T-helper 2 cell treated with Interferon-gamma antibody and Interleukin-4, amounts not matched to agents 5 μg/mL and 100 μg/mL, for 36 hours (primary cell): ENCODE data around the gene MADCAM1.
A peak's percentile ranks its signal among the peaks of the same experiment; 100 is the strongest.

Experiments
- DNase-seq: peaks from one replicate; pipeline ENCODE4 v3.0.0; 2021; ENCODE audit warnings: low spot score
- H3K27ac Mint-ChIP-seq: one replicate; pipeline ENCODE4 v1.8.0; 2021; ENCODE audit warnings: mild to moderate bottlenecking, mixed read lengths
- H3K27me3 Mint-ChIP-seq: one replicate; pipeline ENCODE4 v1.8.0; 2021; ENCODE audit warnings: low read depth, mixed read lengths
- H3K36me3 Mint-ChIP-seq: one replicate; pipeline ENCODE4 v1.8.0; 2021; ENCODE audit warnings: low read depth, mixed read lengths
- H3K4me1 Mint-ChIP-seq: one replicate; pipeline ENCODE4 v1.8.0; 2021; ENCODE audit warnings: low read depth, mixed read lengths
- H3K4me3 Mint-ChIP-seq: one replicate; pipeline ENCODE4 v1.8.0; 2022; ENCODE audit warnings: mild to moderate bottlenecking, moderate library complexity, mixed read lengths
- H3K9me3 Mint-ChIP-seq: one replicate; pipeline ENCODE4 v1.8.0; 2021; ENCODE audit warnings: mixed read lengths

The MADCAM1 gene

DNA sequence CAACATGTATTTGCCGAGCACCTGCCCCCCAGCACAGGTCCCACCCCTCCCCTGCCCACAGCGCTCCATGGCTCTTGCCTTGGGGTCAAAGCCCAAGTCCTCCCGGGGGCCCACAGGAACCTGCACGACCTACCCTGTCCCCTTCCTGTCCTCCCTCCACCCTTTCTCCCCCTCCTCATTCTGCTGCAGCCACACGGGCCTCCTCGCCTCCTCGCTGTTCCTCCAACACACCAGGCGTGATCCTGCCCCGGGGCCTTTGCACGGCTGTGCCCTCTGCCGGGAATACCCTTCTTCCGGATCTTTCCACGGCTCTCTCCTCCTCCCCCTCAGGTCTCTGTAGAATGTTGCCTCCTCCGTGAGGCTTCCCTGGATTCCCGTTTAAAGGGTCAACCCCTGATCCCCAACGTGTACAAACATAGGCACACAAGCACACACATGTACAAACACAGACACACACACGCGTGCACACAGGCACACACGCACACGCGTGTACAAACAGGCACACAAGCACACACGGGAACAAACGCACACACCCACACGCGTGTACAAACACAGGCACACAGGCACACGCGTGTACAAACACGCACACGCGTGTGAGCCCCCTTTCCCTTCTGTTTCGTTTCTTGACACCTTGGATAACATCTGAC lies 2.8 kb downstream of the MADCAM1 start:
- H3K27ac Mint-ChIP-seq, result no peak overlapping the region
- H3K4me3 Mint-ChIP-seq, result no peak overlapping the region
- peaks cover 5% of the 10 kb centered on the region for H3K4me1 Mint-ChIP-seq
- no peaks in the 10 kb centered on the region for H3K9me3 Mint-ChIP-seq
- peaks cover 23% of the 10 kb centered on the region for H3K27me3 Mint-ChIP-seq
- H3K36me3 Mint-ChIP-seq, result no peaks in the 10 kb centered on the region
- DNase-seq, result no peak

DNA sequence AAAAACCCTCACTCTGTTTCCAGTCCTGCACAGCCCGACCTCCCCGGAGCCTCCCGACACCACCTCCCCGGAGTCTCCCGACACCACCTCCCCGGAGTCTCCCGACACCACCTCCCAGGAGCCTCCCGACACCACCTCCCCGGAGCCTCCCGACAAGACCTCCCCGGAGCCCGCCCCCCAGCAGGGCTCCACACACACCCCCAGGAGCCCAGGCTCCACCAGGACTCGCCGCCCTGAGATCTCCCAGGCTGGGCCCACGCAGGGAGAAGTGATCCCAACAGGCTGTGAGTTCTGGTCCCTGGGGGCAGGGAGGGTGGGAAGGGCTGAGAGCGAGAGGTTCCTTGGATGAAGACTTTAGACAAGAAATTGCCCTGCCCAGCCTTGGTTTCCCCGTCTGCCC lies 5.4 kb downstream of the MADCAM1 start:
- no peak overlapping the region for H3K4me3 Mint-ChIP-seq
- no peaks in the 10 kb centered on the region for H3K9me3 Mint-ChIP-seq
- H3K27me3 Mint-ChIP-seq, result peaks cover 14% of the 10 kb centered on the region
- no peak overlapping the region for H3K27ac Mint-ChIP-seq
- H3K36me3 Mint-ChIP-seq, result no peaks in the 10 kb centered on the region
- peaks cover 11% of the 10 kb centered on the region for H3K4me1 Mint-ChIP-seq
- no peak for DNase-seq

DNA sequence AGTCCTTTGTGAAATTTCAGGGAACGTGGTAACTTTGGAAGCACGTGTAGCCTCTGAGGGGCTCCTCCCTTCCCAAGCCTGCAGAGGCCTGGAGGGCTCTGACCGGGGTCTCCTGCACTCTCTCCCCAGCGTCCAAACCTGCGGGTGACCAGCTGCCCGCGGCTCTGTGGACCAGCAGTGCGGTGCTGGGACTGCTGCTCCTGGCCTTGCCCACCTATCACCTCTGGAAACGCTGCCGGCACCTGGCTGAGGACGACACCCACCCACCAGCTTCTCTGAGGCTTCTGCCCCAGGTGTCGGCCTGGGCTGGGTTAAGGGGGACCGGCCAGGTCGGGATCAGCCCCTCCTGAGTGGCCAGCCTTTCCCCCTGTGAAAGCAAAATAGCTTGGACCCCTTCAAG lies 8.3 kb downstream of the MADCAM1 start:
- Mint-ChIP-seq H3K36me3 (peaks cover 8% of the 10 kb centered on the region), H3K4me3 (no peak overlapping the region), H3K9me3 (no peaks in the 10 kb centered on the region), H3K4me1 (peaks cover 23% of the 10 kb centered on the region), H3K27ac (no peak overlapping the region), H3K27me3 (peaks cover 1% of the 10 kb centered on the region)
- DNase-seq, result no peak

DNA sequence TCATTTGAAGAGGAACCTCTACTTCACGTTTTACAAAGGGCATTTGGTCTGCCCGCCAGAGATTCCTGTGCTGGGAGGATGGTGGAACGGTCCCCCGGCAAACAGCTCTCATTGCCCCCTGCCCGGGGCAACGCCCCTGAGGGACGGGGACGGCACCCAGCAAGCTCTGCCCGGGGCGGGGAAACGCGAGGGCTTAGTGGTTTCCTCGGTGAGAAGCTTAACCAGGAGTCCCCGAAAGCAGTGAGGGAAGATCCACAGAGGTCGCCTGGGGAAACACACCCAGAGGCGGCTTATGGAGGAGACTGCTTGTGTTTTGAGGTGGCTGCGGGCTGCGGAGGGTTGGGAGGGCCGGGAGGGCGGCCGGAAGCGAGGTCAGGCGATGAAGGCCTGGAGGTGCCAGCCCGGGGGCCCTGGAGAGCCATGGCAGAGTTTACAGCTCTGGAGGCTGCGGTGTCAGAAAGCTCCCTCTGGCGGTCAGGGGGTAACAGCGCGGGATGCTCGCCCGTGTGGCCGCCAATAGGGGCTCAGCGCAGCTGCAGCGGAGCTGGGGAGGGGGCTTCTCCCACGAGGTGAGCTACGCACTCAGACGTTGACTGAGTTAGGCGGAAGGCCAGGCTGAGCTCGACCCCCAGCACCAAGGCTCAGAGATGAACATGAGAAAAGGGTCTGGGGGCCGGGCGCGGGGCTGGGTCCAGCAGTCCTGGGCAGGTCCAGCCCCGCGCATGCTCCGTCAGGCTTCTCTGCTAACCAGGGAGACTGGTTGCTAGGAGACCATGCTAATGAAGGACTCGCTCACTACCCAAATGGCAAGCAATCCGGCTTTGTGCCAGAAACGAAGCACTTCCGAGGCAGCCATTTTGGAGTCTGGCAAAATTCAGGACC lies 10.4 kb downstream of the MADCAM1 start:
- DNase-seq, result peak; percentile 95
- peak overlapping the region; percentile 100 for H3K27ac Mint-ChIP-seq
- H3K36me3 Mint-ChIP-seq, result peaks cover 16% of the 10 kb centered on the region
- H3K4me1 Mint-ChIP-seq, result peaks cover 35% of the 10 kb centered on the region
- H3K4me3 Mint-ChIP-seq, result peak overlapping the region; percentile 89
- no peaks in the 10 kb centered on the region for H3K27me3 Mint-ChIP-seq
- no peaks in the 10 kb centered on the region for H3K9me3 Mint-ChIP-seq

DNA sequence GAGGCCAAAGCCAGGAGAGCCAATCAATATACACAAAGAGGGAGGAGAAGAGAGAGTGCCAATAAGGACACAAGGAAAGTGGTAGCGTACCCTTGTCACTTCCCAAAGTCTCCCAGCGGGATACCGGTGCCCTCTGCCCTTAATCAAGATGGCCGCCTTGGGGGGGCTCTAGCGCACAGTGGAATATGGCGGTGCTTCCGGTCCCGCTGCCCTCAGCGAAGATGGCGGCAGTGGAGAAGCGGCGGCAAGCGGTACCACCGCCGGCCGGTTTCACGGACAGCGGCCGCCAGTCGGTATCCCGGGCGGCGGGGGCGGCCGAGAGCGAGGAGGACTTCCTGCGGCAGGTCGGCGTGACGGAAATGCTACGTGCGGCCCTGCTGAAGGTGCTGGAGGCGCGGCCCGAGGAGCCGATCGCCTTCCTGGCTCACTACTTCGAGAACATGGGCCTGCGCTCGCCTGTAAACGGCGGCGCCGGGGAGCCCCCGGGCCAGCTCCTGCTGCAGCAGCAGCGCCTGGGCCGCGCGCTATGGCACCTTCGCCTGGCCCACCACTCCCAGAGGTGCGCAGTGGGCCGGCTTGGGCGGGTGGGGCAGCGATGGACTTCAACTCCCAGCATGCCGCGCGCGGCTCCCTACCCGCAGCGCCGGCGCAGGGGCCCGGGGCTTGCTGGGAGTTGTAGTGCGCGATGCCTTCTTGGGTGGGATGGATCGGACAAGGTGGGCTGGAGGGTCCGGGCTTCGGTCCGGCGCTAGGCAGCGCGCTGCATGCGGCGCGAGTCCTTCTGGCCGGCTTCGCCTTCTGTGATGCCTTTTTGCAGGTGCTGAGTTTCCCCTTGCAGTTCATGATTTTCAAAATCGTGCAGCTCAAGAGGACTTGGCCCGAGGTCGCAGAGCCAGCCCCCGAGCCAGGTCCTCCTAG lies 11.3 kb downstream of the MADCAM1 start, which contains the start of gene TPGS1:
Gene TPGS1, plus strand, starts transcription at position 212 of the 918 bp plus-strand sequence. Its CDS starts 10 bp downstream, at position 222.
- no peaks in the 10 kb centered on the region for H3K9me3 Mint-ChIP-seq

DNA sequence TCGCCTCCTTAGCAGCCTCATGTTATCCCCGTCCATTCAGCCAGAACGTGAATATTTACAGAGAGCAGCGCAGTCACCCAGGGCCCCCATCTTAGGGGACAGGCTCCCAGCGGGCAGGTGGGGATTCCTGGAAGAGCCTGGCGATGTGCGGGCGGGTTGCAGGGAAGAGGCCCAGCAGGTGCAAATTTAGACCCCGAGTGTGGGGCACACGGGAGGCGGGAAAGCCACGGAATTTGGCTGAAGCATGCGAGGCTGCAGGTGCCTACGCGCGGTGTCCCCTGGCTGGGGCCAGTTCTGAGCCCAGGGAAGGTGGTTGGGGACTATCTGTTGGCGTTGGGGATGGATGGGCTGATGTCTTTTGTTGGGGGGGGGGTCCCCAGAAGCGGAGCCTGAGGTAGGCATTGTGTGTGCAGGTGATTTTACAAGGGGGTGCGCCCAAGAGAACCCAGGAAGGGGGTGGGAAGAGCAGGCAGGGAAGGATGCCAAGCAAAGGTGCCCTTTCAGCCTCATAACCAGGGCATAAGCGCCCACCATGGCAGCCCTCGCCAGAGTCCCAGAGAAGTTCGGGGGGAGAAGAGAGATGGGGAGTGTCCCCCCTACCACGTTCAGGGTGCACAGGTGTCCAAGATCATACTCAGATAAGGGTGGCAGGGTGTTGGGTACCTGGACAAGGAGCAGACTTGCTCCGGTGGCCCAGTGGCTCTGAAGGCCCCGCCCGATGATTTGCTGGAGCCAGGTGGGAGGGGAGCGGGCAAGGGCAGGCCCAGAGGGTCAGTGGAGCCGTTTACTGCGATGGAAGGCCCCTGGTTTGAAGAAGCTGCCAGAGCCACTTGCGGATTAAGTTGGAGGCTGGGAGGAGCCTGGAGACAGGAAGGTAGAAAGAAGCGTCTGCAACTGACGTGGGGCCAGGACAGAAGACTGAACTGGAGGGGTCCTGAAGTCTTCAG lies 12.2 kb downstream of the MADCAM1 start:
- peaks cover 35% of the 10 kb centered on the region for H3K4me1 Mint-ChIP-seq
- H3K27me3 Mint-ChIP-seq, result no peaks in the 10 kb centered on the region
- no peaks in the 10 kb centered on the region for H3K9me3 Mint-ChIP-seq

More for the DNA sequence above, 11.3 kb downstream of the MADCAM1 start, which contains the start of gene TPGS1:
- Mint-ChIP-seq H3K36me3 (peaks cover 16% of the 10 kb centered on the region), H3K4me3 (peak within 1 kb of the TSS; percentile 89), H3K4me1 (peaks cover 37% of the 10 kb centered on the region), H3K27me3 (no peaks in the 10 kb centered on the region), H3K27ac (peak within 1 kb of the TSS; percentile 100)
- peak; percentile 86 for DNase-seq

DNA sequence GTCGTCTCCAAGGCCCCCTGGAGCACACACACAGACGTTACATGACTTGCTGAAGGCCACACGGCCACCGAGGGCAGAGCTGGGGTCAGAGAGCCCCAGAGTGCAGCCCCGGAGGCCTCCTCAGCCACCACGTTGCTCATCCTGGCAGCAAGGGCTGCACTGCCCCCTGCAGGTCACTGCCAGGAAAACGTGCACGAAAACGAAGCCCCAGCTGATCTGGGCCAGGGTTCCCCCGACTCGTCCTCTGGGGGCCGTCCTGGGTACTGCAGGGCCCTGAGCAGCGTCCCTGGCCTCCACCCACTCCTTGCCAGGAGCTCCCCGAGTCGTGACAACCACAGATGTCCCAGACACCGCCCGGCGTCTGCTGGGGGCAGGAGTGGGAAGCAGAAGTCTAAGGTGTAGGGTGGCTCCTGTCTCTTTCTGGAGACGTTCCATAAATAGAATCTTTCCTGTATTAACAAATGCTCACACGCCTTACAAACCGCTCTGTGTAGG lies 14.4 kb downstream of the MADCAM1 start:
- Mint-ChIP-seq H3K9me3 (no peaks in the 10 kb centered on the region), H3K27me3 (no peaks in the 10 kb centered on the region), H3K4me3 (peak overlapping the region; percentile 86), H3K4me1 (peaks cover 35% of the 10 kb centered on the region), H3K36me3 (peaks cover 25% of the 10 kb centered on the region), H3K27ac (peak overlapping the region; percentile 97)
- peak; percentile 92 for DNase-seq

More for the DNA sequence above, 12.2 kb downstream of the MADCAM1 start:
- peak overlapping the region; percentile 89 for H3K4me3 Mint-ChIP-seq
- no peak for DNase-seq
- peaks cover 16% of the 10 kb centered on the region for H3K36me3 Mint-ChIP-seq
- H3K27ac Mint-ChIP-seq, result peak overlapping the region; percentile 80

DNA sequence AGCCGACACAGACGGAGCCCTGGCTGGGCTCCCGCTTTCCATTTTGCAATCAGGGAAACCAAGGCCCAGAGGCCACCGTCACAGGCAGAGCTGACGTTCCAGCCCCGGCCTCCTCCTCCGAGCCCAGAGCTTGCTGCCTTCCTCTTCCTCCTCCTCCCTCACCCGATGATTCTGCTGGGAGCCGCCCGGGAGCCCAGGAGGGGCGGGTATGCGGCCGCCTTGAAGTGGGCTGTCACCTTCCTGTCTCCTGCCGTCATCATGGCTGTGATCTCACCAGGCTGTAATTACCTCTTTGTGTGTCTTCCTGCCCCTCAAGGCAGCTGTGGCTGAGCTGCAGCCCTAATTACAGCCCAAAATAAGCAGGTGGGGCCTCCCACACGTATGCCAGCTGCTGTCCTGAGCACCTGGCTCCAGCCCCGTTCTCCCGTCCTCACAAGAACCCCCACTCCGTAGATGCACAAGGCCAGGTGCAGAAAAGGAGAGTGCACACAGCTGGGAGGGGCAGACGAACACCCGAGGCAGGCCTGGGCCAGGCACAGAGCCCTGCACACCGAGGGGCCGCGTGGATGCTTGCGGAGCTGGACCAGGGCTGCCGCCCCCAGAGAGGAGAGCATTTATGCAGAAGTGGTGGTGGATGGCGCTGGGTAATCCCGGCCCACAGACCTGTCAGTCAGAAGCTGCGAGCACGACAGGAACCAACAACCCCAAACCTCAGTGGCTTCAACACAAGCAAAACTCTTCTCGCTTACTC lies 15.0 kb downstream of the MADCAM1 start:
- H3K36me3 Mint-ChIP-seq, result peaks cover 25% of the 10 kb centered on the region
- H3K27ac Mint-ChIP-seq, result peak overlapping the region; percentile 97
- peaks cover 32% of the 10 kb centered on the region for H3K4me1 Mint-ChIP-seq
- H3K27me3 Mint-ChIP-seq, result no peaks in the 10 kb centered on the region
- peak; percentile 75 for DNase-seq
- no peaks in the 10 kb centered on the region for H3K9me3 Mint-ChIP-seq
- peak overlapping the region; percentile 86 for H3K4me3 Mint-ChIP-seq

DNA sequence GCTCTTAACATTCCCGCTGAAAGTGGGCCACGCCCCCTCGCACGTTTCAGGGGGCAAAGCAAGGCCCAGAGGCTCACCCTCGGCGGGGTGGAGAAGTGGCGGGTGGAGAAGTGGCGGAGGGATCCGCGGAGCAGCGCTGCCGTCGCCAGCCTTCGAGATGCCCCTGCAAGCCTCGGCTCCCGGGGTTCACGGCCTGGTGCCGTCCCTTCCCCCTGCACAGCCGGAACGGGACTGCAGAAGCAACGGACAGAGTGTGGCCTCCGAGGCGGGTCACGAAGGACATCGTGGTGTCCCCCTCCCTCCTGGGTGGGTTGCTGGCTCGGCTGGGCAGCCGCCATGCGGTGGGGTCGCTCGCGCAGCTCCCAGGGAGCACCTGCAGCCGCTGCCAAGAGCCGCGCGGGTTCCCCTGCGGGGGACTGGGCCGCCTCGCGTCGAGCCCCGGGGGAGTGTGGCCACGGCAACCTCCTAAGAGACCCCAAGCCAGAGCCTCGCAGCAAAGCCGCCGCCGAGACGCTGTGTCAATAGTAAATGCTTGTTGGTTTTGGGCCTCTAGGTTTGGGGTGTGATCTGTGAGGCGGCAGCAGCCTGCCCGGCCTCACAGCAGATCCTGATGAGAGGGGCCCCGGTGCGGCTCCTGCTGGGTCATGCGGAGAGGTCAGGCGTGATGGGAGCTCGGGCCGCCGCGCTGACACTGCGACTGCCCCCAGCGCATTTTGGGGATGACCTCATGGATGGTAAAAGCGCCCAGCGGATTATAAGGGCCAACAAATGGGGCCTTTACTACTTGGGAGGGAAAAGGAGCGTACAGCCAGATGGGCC lies 16.5 kb downstream of the MADCAM1 start:
- Mint-ChIP-seq H3K4me3 (no peak overlapping the region), H3K4me1 (peaks cover 35% of the 10 kb centered on the region), H3K27ac (peak overlapping the region; percentile 97)

DNA sequence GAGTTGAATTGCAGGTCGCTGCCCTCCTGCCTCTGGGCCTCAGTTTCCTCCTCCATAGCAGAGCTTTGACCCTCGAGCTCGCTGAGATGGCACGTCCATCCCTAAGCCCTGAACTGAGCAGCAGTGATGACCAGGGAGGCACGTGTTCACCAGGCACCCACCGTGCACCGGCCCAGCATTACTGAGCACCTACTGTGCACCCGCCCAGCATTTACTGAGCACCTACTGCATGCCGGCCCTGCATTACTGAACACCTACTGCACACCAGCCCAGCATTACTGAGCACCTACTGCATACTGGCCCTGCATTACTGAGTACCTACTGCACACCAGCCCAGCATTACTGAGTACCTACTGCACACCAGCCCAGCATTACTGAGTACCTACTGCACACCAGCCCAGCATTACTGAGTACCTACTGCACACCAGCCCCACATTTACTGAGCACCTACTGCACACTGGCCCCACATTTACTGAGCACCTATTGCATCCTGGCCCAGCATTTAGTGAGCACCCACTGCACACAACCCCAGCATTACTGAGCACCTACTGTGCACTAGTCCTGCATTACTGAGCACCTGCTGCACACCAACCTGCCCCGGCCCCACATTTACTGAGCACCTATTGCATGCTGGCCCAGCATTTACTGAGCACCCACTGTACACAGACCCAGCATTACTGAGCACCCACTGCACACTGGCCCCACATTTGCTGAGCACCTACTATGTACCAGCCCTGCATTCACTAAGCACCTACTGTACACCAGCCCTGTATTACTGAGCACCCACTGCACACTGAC lies 17.3 kb downstream of the MADCAM1 start:
- DNase-seq, result no peak
- no peak overlapping the region for H3K27ac Mint-ChIP-seq
- H3K4me1 Mint-ChIP-seq, result peaks cover 30% of the 10 kb centered on the region
- no peaks in the 10 kb centered on the region for H3K9me3 Mint-ChIP-seq
- H3K36me3 Mint-ChIP-seq, result peaks cover 21% of the 10 kb centered on the region
- no peaks in the 10 kb centered on the region for H3K27me3 Mint-ChIP-seq
- no peak overlapping the region for H3K4me3 Mint-ChIP-seq

More for the DNA sequence above, 16.5 kb downstream of the MADCAM1 start:
- no peaks in the 10 kb centered on the region for H3K9me3 Mint-ChIP-seq
- H3K27me3 Mint-ChIP-seq, result no peaks in the 10 kb centered on the region
- no peak for DNase-seq
- H3K36me3 Mint-ChIP-seq, result peaks cover 25% of the 10 kb centered on the region

DNA sequence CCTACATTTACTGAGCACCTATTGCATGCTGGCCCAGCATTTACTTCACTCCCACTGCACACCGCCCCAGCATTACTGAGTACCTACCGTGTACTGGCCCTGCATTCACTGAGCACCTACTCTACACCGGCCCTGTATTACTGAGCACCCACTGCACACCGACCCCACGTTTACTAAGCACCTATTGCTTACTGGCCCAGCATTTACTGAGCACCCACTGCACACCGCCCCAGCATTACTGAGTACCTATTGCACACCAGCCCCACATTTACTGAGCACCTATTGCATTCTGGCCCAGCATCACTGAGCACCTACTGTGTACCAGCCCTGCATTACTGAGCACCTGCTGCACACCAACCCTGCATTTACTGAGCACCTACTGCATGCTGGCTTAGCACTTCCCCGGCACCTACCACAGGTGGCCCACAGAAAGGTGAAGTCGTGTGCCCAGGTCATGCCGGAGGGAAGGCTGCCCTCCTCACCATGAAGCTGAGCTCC lies 17.9 kb downstream of the MADCAM1 start:
- peaks cover 17% of the 10 kb centered on the region for H3K36me3 Mint-ChIP-seq
- H3K27me3 Mint-ChIP-seq, result no peaks in the 10 kb centered on the region
- DNase-seq, result no peak
- H3K9me3 Mint-ChIP-seq, result no peaks in the 10 kb centered on the region
- no peak overlapping the region for H3K27ac Mint-ChIP-seq
- no peak overlapping the region for H3K4me3 Mint-ChIP-seq
- peaks cover 24% of the 10 kb centered on the region for H3K4me1 Mint-ChIP-seq
